Measurements from ENCODE around the gene PAK1.

PAK1 gene

GRCh38 chr11:77473801-77474683, at the start of gene PAK1:
Gene PAK1 (minus strand): TSS chr11:77474094. CDS start chr11:77392520, 81,574 bp downstream.
- peak; percentile 82 for DNase-seq (ENCODE audit: low spot score)
- Mint-ChIP-seq H3K27ac (peak within 1 kb of the TSS; percentile 82), H3K27me3 (ENCODE audit: low read depth) (peaks cover 43% of the 10 kb centered on the region), H3K9me3 (no peaks in the 10 kb centered on the region), H3K4me1 (ENCODE audit: low read depth) (peaks cover 16% of the 10 kb centered on the region), H3K4me3 (peak within 1 kb of the TSS; percentile 86), H3K36me3 (ENCODE audit: low read depth) (no peaks in the 10 kb centered on the region)

GRCh38 chr11:77522215-77522614, 48.3 kb upstream of the PAK1 start:
- no peak for DNase-seq (ENCODE audit: low spot score)
- no peak overlapping the region for H3K4me3 Mint-ChIP-seq
- H3K36me3 Mint-ChIP-seq (ENCODE audit: low read depth), result no peaks in the 10 kb centered on the region
- peaks cover 2% of the 10 kb centered on the region for H3K27me3 Mint-ChIP-seq (ENCODE audit: low read depth)
- H3K27ac Mint-ChIP-seq, result no peak overlapping the region
- H3K4me1 Mint-ChIP-seq (ENCODE audit: low read depth), result no peaks in the 10 kb centered on the region
- no peaks in the 10 kb centered on the region for H3K9me3 Mint-ChIP-seq

- no peak for DNase-seq (ENCODE audit: low spot score)
- H3K9me3 Mint-ChIP-seq, result no peaks in the 10 kb centered on the region
- H3K4me1 Mint-ChIP-seq (ENCODE audit: low read depth), result no peaks in the 10 kb centered on the region
- H3K27ac Mint-ChIP-seq, result no peak overlapping the region
- H3K4me3 Mint-ChIP-seq, result no peak overlapping the region
- peaks cover 2% of the 10 kb centered on the region for H3K27me3 Mint-ChIP-seq (ENCODE audit: low read depth)
- H3K36me3 Mint-ChIP-seq (ENCODE audit: low read depth), result no peaks in the 10 kb centered on the region
Measured at GRCh38 chr11:77519847-77520246, 46.0 kb upstream of the PAK1 start.

GRCh38 chr11:77518471-77518870, 44.6 kb upstream of the PAK1 start:
- Mint-ChIP-seq H3K27ac (no peak overlapping the region), H3K4me3 (no peak overlapping the region), H3K36me3 (ENCODE audit: low read depth) (no peaks in the 10 kb centered on the region), H3K9me3 (no peaks in the 10 kb centered on the region), H3K27me3 (ENCODE audit: low read depth) (peaks cover 2% of the 10 kb centered on the region), H3K4me1 (ENCODE audit: low read depth) (no peaks in the 10 kb centered on the region)
- DNase-seq (ENCODE audit: low spot score), result no peak

- no peak overlapping the region for H3K4me3 Mint-ChIP-seq
- no peaks in the 10 kb centered on the region for H3K9me3 Mint-ChIP-seq
- no peak for DNase-seq (ENCODE audit: low spot score)
- H3K4me1 Mint-ChIP-seq (ENCODE audit: low read depth), result no peaks in the 10 kb centered on the region
- peaks cover 2% of the 10 kb centered on the region for H3K27me3 Mint-ChIP-seq (ENCODE audit: low read depth)
- H3K27ac Mint-ChIP-seq, result no peak overlapping the region
- H3K36me3 Mint-ChIP-seq (ENCODE audit: low read depth), result no peaks in the 10 kb centered on the region
Measured at GRCh38 chr11:77517753-77518152, 43.9 kb upstream of the PAK1 start.

GRCh38 chr11:77517226-77517625, 43.3 kb upstream of the PAK1 start:
- no peaks in the 10 kb centered on the region for H3K9me3 Mint-ChIP-seq
- no peak overlapping the region for H3K27ac Mint-ChIP-seq
- H3K4me3 Mint-ChIP-seq, result no peak overlapping the region
- H3K36me3 Mint-ChIP-seq (ENCODE audit: low read depth), result no peaks in the 10 kb centered on the region
- no peak for DNase-seq (ENCODE audit: low spot score)
- H3K27me3 Mint-ChIP-seq (ENCODE audit: low read depth), result peaks cover 3% of the 10 kb centered on the region
- no peaks in the 10 kb centered on the region for H3K4me1 Mint-ChIP-seq (ENCODE audit: low read depth)

GRCh38 chr11:77515483-77515882, 41.6 kb upstream of the PAK1 start:
- H3K36me3 Mint-ChIP-seq (ENCODE audit: low read depth), result no peaks in the 10 kb centered on the region
- H3K27me3 Mint-ChIP-seq (ENCODE audit: low read depth), result peaks cover 6% of the 10 kb centered on the region
- no peak for DNase-seq (ENCODE audit: low spot score)
- H3K4me1 Mint-ChIP-seq (ENCODE audit: low read depth), result no peaks in the 10 kb centered on the region
- no peak overlapping the region for H3K4me3 Mint-ChIP-seq
- no peak overlapping the region for H3K27ac Mint-ChIP-seq
- no peaks in the 10 kb centered on the region for H3K9me3 Mint-ChIP-seq

- Mint-ChIP-seq H3K9me3 (no peaks in the 10 kb centered on the region), H3K4me1 (ENCODE audit: low read depth) (no peaks in the 10 kb centered on the region), H3K27me3 (ENCODE audit: low read depth) (peaks cover 6% of the 10 kb centered on the region), H3K27ac (no peak overlapping the region), H3K36me3 (ENCODE audit: low read depth) (no peaks in the 10 kb centered on the region), H3K4me3 (no peak overlapping the region)
- DNase-seq (ENCODE audit: low spot score), result no peak
Measured at GRCh38 chr11:77515063-77515462, 41.2 kb upstream of the PAK1 start.

GRCh38 chr11:77512092-77512491, 38.2 kb upstream of the PAK1 start:
- H3K9me3 Mint-ChIP-seq, result no peaks in the 10 kb centered on the region
- H3K4me1 Mint-ChIP-seq (ENCODE audit: low read depth), result no peaks in the 10 kb centered on the region
- H3K27ac Mint-ChIP-seq, result no peak overlapping the region
- peaks cover 4% of the 10 kb centered on the region for H3K27me3 Mint-ChIP-seq (ENCODE audit: low read depth)
- no peaks in the 10 kb centered on the region for H3K36me3 Mint-ChIP-seq (ENCODE audit: low read depth)
- no peak for DNase-seq (ENCODE audit: low spot score)
- H3K4me3 Mint-ChIP-seq, result no peak overlapping the region

- Mint-ChIP-seq H3K4me3 (no peak overlapping the region), H3K4me1 (ENCODE audit: low read depth) (no peaks in the 10 kb centered on the region), H3K9me3 (no peaks in the 10 kb centered on the region), H3K27me3 (ENCODE audit: low read depth) (peaks cover 16% of the 10 kb centered on the region), H3K36me3 (ENCODE audit: low read depth) (no peaks in the 10 kb centered on the region), H3K27ac (no peak overlapping the region)
- DNase-seq (ENCODE audit: low spot score), result no peak
Measured at GRCh38 chr11:77510851-77511250, 37.0 kb upstream of the PAK1 start.

- Mint-ChIP-seq H3K27me3 (ENCODE audit: low read depth) (peaks cover 21% of the 10 kb centered on the region), H3K4me3 (no peak overlapping the region), H3K9me3 (no peaks in the 10 kb centered on the region), H3K36me3 (ENCODE audit: low read depth) (no peaks in the 10 kb centered on the region), H3K27ac (no peak overlapping the region), H3K4me1 (ENCODE audit: low read depth) (no peaks in the 10 kb centered on the region)
- DNase-seq (ENCODE audit: low spot score), result no peak
Measured at GRCh38 chr11:77510095-77510494, 36.2 kb upstream of the PAK1 start.

GRCh38 chr11:77508019-77508418, 34.1 kb upstream of the PAK1 start:
- Mint-ChIP-seq H3K27ac (no peak overlapping the region), H3K9me3 (no peaks in the 10 kb centered on the region), H3K4me3 (no peak overlapping the region), H3K36me3 (ENCODE audit: low read depth) (no peaks in the 10 kb centered on the region), H3K27me3 (ENCODE audit: low read depth) (peaks cover 24% of the 10 kb centered on the region), H3K4me1 (ENCODE audit: low read depth) (no peaks in the 10 kb centered on the region)
- DNase-seq (ENCODE audit: low spot score), result no peak

GRCh38 chr11:77506857-77507256, 33.0 kb upstream of the PAK1 start:
- H3K27me3 Mint-ChIP-seq (ENCODE audit: low read depth), result peaks cover 25% of the 10 kb centered on the region
- H3K4me1 Mint-ChIP-seq (ENCODE audit: low read depth), result no peaks in the 10 kb centered on the region
- H3K9me3 Mint-ChIP-seq, result no peaks in the 10 kb centered on the region
- H3K27ac Mint-ChIP-seq, result no peak overlapping the region
- H3K4me3 Mint-ChIP-seq, result no peak overlapping the region
- no peak for DNase-seq (ENCODE audit: low spot score)
- no peaks in the 10 kb centered on the region for H3K36me3 Mint-ChIP-seq (ENCODE audit: low read depth)

GRCh38 chr11:77505956-77506355, 32.1 kb upstream of the PAK1 start:
- no peak for DNase-seq (ENCODE audit: low spot score)
- H3K9me3 Mint-ChIP-seq, result no peaks in the 10 kb centered on the region
- no peaks in the 10 kb centered on the region for H3K36me3 Mint-ChIP-seq (ENCODE audit: low read depth)
- no peaks in the 10 kb centered on the region for H3K4me1 Mint-ChIP-seq (ENCODE audit: low read depth)
- H3K27me3 Mint-ChIP-seq (ENCODE audit: low read depth), result peaks cover 28% of the 10 kb centered on the region
- no peak overlapping the region for H3K4me3 Mint-ChIP-seq
- no peak overlapping the region for H3K27ac Mint-ChIP-seq

- Mint-ChIP-seq H3K4me3 (no peak overlapping the region), H3K27me3 (ENCODE audit: low read depth) (peaks cover 26% of the 10 kb centered on the region)
- DNase-seq (ENCODE audit: low spot score), result no peak
Measured at GRCh38 chr11:77503006-77503405, 29.1 kb upstream of the PAK1 start.

More at GRCh38 chr11:77503006-77503405, 29.1 kb upstream of the PAK1 start:
- Mint-ChIP-seq H3K27ac (no peak overlapping the region), H3K36me3 (ENCODE audit: low read depth) (no peaks in the 10 kb centered on the region), H3K4me1 (ENCODE audit: low read depth) (no peaks in the 10 kb centered on the region), H3K9me3 (no peaks in the 10 kb centered on the region)
